Chondrocyte (in vitro differentiated cells): Measurements from ENCODE around the gene ZNF142. TPM values are rescaled to one million over a fixed set of nuclear protein-coding genes. Genes with fewer than 3 reads are reported as not detected.
A peak's percentile ranks its signal among the peaks of the same experiment; 100 is the strongest.

ENCODE experiments used
- DNase-seq: peaks from one replicate; pipeline ENCODE4 v3.0.0; 2021; ENCODE audit warnings: mixed read lengths, low spot score
- H3K27ac Mint-ChIP-seq: one replicate; pipeline ENCODE4 v1.8.0; 2021; ENCODE audit warnings: mild to moderate bottlenecking, moderate library complexity, mixed read lengths; ENCODE audit not compliant: unreplicated experiment
- H3K27me3 Mint-ChIP-seq: 2 replicates; pipeline ENCODE4 v1.8.0; 2021; ENCODE audit warnings: low read depth, mixed read lengths
- H3K36me3 Mint-ChIP-seq: 2 replicates; pipeline ENCODE4 v1.8.0; 2021; ENCODE audit warnings: low read depth, mixed read lengths
- H3K4me1 Mint-ChIP-seq: 2 replicates; pipeline ENCODE4 v1.8.0; 2021; ENCODE audit warnings: low read depth, mild to moderate bottlenecking, mixed read lengths
- H3K4me3 Mint-ChIP-seq: one replicate; pipeline ENCODE4 v1.8.0; 2021; ENCODE audit warnings: mild to moderate bottlenecking, moderate library complexity, mixed read lengths; ENCODE audit not compliant: unreplicated experiment
- H3K9me3 Mint-ChIP-seq: 2 replicates; pipeline ENCODE4 v1.8.0; 2021; ENCODE audit warnings: low read depth, mixed read lengths
- CTCF ChIP-seq: fragments of 200-600 bp; sonication (generic); IDR thresholded peaks from 2 replicates; pipeline ENCODE4 v1.5.0; 2021; ENCODE audit warnings: antibody characterized with exemption, mild to moderate bottlenecking, moderate library complexity
- total RNA-seq: library from RNA; stranded (reverse); gene quantifications from 3 replicates; pipeline ENCODE4 v1.2.1, GENCODE V29; 2021

ZNF142 gene
- total RNA-seq, 1 donor from 2014 or later: 26.5 TPM

DNA sequence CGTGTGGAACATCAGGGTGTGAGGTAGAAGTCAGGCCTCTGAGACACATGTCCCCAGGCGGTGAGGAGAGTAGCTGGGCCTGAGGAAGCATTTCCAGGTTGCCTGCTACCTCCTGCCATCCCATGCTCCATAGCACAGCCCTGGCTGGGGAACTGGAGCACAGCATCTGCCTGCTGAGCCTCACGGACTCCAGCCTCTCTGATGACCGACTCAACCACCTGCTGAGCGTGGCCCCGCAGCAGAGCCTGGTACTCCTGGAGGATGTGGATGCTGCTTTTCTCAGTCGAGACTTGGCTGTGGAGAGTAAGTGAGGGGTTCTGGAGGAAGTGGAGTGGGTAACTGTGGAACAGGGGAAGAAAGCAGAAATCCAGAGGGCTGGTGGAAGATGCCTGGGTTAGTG lies 3.0 kb upstream of the ZNF142 start:
- no peaks in the 10 kb centered on the region for H3K27me3 Mint-ChIP-seq
- peaks cover 24% of the 10 kb centered on the region for H3K36me3 Mint-ChIP-seq

GRCh38 chr2:218659988-218660358 lies 550 bp upstream of the ZNF142 start:
- Mint-ChIP-seq H3K4me1 (peaks cover 28% of the 10 kb centered on the region), H3K4me3 (peak overlapping the region; percentile 99), H3K27ac (peak overlapping the region; percentile 93), H3K9me3 (no peaks in the 10 kb centered on the region), H3K27me3 (no peaks in the 10 kb centered on the region), H3K36me3 (peaks cover 16% of the 10 kb centered on the region)
- no peak for TF ChIP-seq CTCF
- no peak for DNase-seq

More for the DNA sequence above, 3.0 kb upstream of the ZNF142 start:
- Mint-ChIP-seq H3K27ac (peak overlapping the region; percentile 24), H3K4me3 (no peak overlapping the region), H3K9me3 (no peaks in the 10 kb centered on the region), H3K4me1 (peaks cover 28% of the 10 kb centered on the region)
- no peak for DNase-seq
- TF ChIP-seq CTCF: no peak

GRCh38 chr2:218658671-218659257 lies 659 bp downstream of the ZNF142 start:
- TF ChIP-seq CTCF: peak; percentile 79
- Mint-ChIP-seq H3K9me3 (no peaks in the 10 kb centered on the region), H3K4me3 (peak overlapping the region; percentile 99), H3K36me3 (peaks cover 10% of the 10 kb centered on the region), H3K27ac (peak overlapping the region; percentile 93), H3K27me3 (no peaks in the 10 kb centered on the region), H3K4me1 (peaks cover 28% of the 10 kb centered on the region)
- DNase-seq: no peak

GRCh38 chr2:218655751-218656150 lies 3.7 kb downstream of the ZNF142 start:
- Mint-ChIP-seq H3K27me3 (no peaks in the 10 kb centered on the region), H3K4me3 (no peak overlapping the region), H3K27ac (no peak overlapping the region), H3K4me1 (peaks cover 28% of the 10 kb centered on the region), H3K9me3 (no peaks in the 10 kb centered on the region), H3K36me3 (peaks cover 3% of the 10 kb centered on the region)
- DNase-seq: no peak
- no peak for TF ChIP-seq CTCF

- Mint-ChIP-seq H3K4me3 (no peak overlapping the region), H3K27me3 (no peaks in the 10 kb centered on the region), H3K9me3 (no peaks in the 10 kb centered on the region), H3K4me1 (no peaks in the 10 kb centered on the region), H3K27ac (no peak overlapping the region), H3K36me3 (peaks cover 27% of the 10 kb centered on the region)
- no peak for DNase-seq
- peak; percentile 47 for TF ChIP-seq CTCF
Measured at GRCh38 chr2:218648787-218649100, 10.7 kb downstream of the ZNF142 start.
